Endodermal cell (in vitro differentiated cells): ENCODE results near the gene GABRR1. TPM values are rescaled to one million over a fixed set of nuclear protein-coding genes. Genes with fewer than 3 reads are reported as not detected.

Source experiments
- DNase-seq: peaks from one replicate; pipeline ENCODE4 v3.0.0-alpha.2; 2017
- H3K27ac ChIP-seq: 2 replicates; pipeline ENCODE4 v1.5.1; 2013; ENCODE audit warnings: mild to moderate bottlenecking, low read depth, low read length, moderate library complexity
- H3K27me3 ChIP-seq: 2 replicates; pipeline ENCODE4 v1.6.1; 2013; ENCODE audit warnings: mild to moderate bottlenecking, low read length, moderate library complexity; ENCODE audit not compliant: insufficient read depth, control insufficient read depth, poor library complexity, severe bottlenecking
- H3K36me3 ChIP-seq: 2 replicates; pipeline ENCODE4 v1.7.0; 2013; ENCODE audit warnings: mild to moderate bottlenecking, low read length, moderate library complexity; ENCODE audit not compliant: control insufficient read depth, insufficient read depth
- H3K4me1 ChIP-seq: one replicate; pipeline ENCODE4 v1.7.0; 2013; ENCODE audit warnings: low read length; ENCODE audit not compliant: control insufficient read depth, insufficient read depth
- H3K4me3 ChIP-seq: 2 replicates; pipeline ENCODE4 v1.5.1; 2013; ENCODE audit warnings: mild to moderate bottlenecking, low read length, moderate library complexity
- H3K9ac ChIP-seq: 2 replicates; pipeline ENCODE4 v1.6.1; 2013; ENCODE audit warnings: mild to moderate bottlenecking, low read length, moderate library complexity; ENCODE audit not compliant: poor library complexity, severe bottlenecking; ENCODE audit errors: extremely low read depth
- H3K9me3 ChIP-seq: 2 replicates; pipeline ENCODE4 v1.6.1; 2013; ENCODE audit warnings: mild to moderate bottlenecking, low read length, moderate library complexity; ENCODE audit not compliant: control insufficient read depth
- H3K27ac Mint-ChIP-seq: 2 replicates; pipeline ENCODE4 v1.8.0; 2020; ENCODE audit warnings: mixed read lengths
- H3K27me3 Mint-ChIP-seq: 2 replicates; pipeline ENCODE4 v1.8.0; 2021; ENCODE audit warnings: mild to moderate bottlenecking, mixed read lengths; ENCODE audit not compliant: insufficient read depth
- H3K36me3 Mint-ChIP-seq: 2 replicates; pipeline ENCODE4 v1.8.0; 2020; ENCODE audit warnings: low read depth, mixed read lengths
- H3K4me1 Mint-ChIP-seq: 2 replicates; pipeline ENCODE4 v1.8.0; 2020; ENCODE audit warnings: mixed read lengths
- H3K4me3 Mint-ChIP-seq: 2 replicates; pipeline ENCODE4 v1.8.0; 2020; ENCODE audit warnings: mild to moderate bottlenecking, moderate library complexity, mixed read lengths
- H3K9me3 Mint-ChIP-seq: 2 replicates; pipeline ENCODE4 v1.8.0; 2020; ENCODE audit warnings: mild to moderate bottlenecking, mixed read lengths
- WGBS, 2 experiments: methylation state at CpG; one replicate each; pipeline versions ENCODE4 v1.1.5 to v1.1.7; 2013; ENCODE audit warnings: missing lambda C conversion rate in 2 of 2, mixed read lengths in 1 of 2; ENCODE audit not compliant: insufficient coverage in 1 of 2, insufficient read length in 1 of 2; 5-methylcytosine and 5-hydroxymethylcytosine counted together
- total RNA-seq, 2 donors: library from RNA; stranded (reverse); fragmentation: NEBNext Ultra II Directional in 1 of 2; extraction: Animal tissue kit (Norgen Biotek cat#: 25700) in 1 of 2; gene quantifications; 2 replicates in 1 of 2; 3 replicates in 1 of 2; pipeline ENCODE4 v1.2.1, GENCODE V29; 2021
- TF ChIP-seq, protein P1 (sequence below): fragments of 200-600 bp; sonication (generic); conservative IDR thresholded peaks from 2 replicates; pipeline ENCODE4 v1.5.0; 2021; ENCODE audit warnings: antibody characterized with exemption, mild to moderate bottlenecking

Gene GABRR1
- total RNA-seq, 2 donors from 2014 or later: 0.46 TPM; not detected in 1

GRCh38 chr6:89194559-89194958 lies 22.6 kb downstream of the GABRR1 start:
- H3K9ac ChIP-seq: no peak overlapping the region
- H3K9me3 ChIP-seq: peaks cover 13% of the 10 kb centered on the region
- no peaks in the 10 kb centered on the region for H3K4me1 ChIP-seq
- Mint-ChIP-seq H3K4me1 (peaks cover 4% of the 10 kb centered on the region), H3K9me3 (peaks cover 11% of the 10 kb centered on the region), H3K27me3 (no peaks in the 10 kb centered on the region), H3K4me3 (no peak overlapping the region), H3K36me3 (no peaks in the 10 kb centered on the region), H3K27ac (no peak overlapping the region)
- H3K27me3 ChIP-seq: no peaks in the 10 kb centered on the region
- TF ChIP-seq, protein P1, sequence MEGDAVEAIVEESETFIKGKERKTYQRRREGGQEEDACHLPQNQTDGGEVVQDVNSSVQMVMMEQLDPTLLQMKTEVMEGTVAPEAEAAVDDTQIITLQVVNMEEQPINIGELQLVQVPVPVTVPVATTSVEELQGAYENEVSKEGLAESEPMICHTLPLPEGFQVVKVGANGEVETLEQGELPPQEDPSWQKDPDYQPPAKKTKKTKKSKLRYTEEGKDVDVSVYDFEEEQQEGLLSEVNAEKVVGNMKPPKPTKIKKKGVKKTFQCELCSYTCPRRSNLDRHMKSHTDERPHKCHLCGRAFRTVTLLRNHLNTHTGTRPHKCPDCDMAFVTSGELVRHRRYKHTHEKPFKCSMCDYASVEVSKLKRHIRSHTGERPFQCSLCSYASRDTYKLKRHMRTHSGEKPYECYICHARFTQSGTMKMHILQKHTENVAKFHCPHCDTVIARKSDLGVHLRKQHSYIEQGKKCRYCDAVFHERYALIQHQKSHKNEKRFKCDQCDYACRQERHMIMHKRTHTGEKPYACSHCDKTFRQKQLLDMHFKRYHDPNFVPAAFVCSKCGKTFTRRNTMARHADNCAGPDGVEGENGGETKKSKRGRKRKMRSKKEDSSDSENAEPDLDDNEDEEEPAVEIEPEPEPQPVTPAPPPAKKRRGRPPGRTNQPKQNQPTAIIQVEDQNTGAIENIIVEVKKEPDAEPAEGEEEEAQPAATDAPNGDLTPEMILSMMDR: no peak
- no peaks in the 10 kb centered on the region for H3K36me3 ChIP-seq
- H3K4me3 ChIP-seq: no peak overlapping the region
- WGBS, 2 experiments: 90 to 100% methylated on average over 1 of the region's 1 CpG
- no peak for DNase-seq
- H3K27ac ChIP-seq: no peak overlapping the region

DNA sequence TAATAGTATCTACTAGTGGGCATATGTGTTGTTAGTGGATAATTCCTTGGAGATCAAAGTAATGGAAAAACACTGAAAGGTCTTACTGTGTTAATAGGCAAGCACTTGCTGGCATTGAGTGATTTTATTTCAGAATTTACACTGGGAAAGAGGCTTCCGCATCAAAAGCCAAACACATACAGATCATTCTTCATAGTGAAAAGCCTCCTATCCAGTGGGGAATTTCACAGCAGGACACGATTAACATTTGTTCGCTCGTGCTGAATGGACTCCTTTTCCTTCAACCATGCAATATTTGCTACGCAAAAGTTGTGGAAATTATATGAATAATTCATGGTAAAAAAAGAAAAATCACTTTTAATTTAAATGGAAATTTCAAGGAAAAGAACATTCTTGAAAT lies 26.4 kb downstream of the GABRR1 start:
- Mint-ChIP-seq H3K4me3 (no peak overlapping the region), H3K27me3 (no peaks in the 10 kb centered on the region), H3K4me1 (no peaks in the 10 kb centered on the region), H3K36me3 (no peaks in the 10 kb centered on the region), H3K27ac (no peak overlapping the region), H3K9me3 (peaks cover 11% of the 10 kb centered on the region)
- H3K36me3 ChIP-seq: no peaks in the 10 kb centered on the region
- no peak for DNase-seq
- no peaks in the 10 kb centered on the region for H3K4me1 ChIP-seq
- H3K9ac ChIP-seq: no peak overlapping the region
- H3K9me3 ChIP-seq: peaks cover 12% of the 10 kb centered on the region
- H3K27ac ChIP-seq: peak overlapping the region; percentile 9
- H3K4me3 ChIP-seq: no peak overlapping the region
- TF ChIP-seq, protein P1: no peak
- WGBS, 2 experiments: 77% methylated on average over 4 of the region's 5 CpGs; no CpG with 5 or more reads in 1 of the 2 experiments
- H3K27me3 ChIP-seq: no peaks in the 10 kb centered on the region

- H3K36me3 ChIP-seq: no peaks in the 10 kb centered on the region
- TF ChIP-seq, protein P1: no peak
- no peak overlapping the region for H3K4me3 Mint-ChIP-seq
Measured at GRCh38 chr6:89187504-89187903, 29.7 kb downstream of the GABRR1 start.

More at GRCh38 chr6:89187504-89187903, 29.7 kb downstream of the GABRR1 start:
- no peak overlapping the region for H3K27ac Mint-ChIP-seq
- Histone ChIP-seq H3K27me3 (no peaks in the 10 kb centered on the region), H3K9ac (no peak overlapping the region), H3K4me1 (no peaks in the 10 kb centered on the region), H3K27ac (no peak overlapping the region), H3K4me3 (no peak overlapping the region), H3K9me3 (no peaks in the 10 kb centered on the region)
- H3K4me1 Mint-ChIP-seq: no peaks in the 10 kb centered on the region
- H3K36me3 Mint-ChIP-seq: no peaks in the 10 kb centered on the region
- DNase-seq: no peak
- 77 to 85% methylated on average over 5 of the region's 5 CpGs for WGBS, 2 experiments
- peaks cover 4% of the 10 kb centered on the region for H3K27me3 Mint-ChIP-seq
- H3K9me3 Mint-ChIP-seq: no peaks in the 10 kb centered on the region
